OCI-M2 (cell line): ENCODE data around the gene OR2H1.
A peak's percentile ranks its signal among the peaks of the same experiment; 100 is the strongest.

ENCODE experiments used
- DNase-seq: peaks from one replicate; lab custom pipeline; 2025; ENCODE audit not compliant: unreplicated experiment; lab: John Stamatoyannopoulos, UW

Gene OR2H1

DNA sequence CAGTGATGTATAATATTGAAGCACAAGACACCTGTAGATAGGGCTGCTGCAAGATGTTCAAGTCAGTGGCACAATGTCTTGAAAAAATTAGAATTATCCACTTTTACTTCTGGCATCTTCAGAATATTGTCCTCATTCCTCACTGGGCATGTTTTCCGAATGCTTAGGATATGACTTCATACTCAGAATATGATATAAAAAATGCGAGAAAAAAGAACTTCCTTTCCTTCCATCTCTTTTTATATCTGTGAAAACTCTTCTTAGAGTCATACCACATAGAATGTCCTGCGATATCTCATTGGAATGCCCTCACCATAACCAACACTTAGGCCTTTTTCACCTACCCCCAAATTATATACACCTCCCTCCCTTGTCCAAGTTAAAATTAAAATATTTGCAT is 26.2 kb downstream of the OR2H1 start:
- DNase-seq: no peak

DNA sequence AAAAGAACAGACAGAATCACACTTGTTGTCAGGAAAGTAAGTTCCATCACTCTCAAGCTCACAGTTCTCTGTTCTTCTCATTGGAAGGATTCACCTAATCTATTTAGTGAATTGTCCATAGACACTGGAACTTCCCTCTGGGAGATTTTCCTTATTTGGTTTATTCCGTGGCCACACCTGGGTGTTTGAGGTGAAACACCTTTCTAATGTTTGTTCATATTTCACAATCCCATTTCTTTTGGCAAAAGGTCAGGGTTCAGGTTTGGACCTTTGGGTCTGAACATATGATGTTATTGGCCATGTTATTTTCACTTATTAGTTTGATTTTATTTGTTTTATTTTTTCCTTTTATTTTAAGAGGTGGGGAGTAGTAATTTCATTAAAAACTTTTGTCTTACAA is 26.8 kb downstream of the OR2H1 start:
- DNase-seq: no peak

DNA sequence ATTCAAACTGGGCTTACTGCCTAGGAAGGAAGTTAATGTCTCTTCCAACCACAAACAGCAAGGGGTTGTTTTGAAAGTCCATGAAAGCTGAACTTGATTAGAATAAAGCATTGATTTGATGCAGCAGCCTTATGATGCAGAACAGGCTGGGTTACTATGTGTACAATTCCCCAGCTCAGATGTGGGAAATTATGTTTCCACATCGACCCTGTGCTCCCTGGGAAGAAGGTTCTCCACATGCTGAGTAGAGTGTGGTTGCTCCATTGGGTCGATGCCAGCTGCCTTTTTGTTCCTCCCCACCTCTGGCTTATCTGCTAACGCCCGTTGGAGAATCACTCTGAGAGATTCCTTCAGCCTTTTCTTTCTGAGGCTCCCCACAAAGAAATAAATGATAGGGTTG is 29.6 kb downstream of the OR2H1 start:
- DNase-seq: no peak

DNA sequence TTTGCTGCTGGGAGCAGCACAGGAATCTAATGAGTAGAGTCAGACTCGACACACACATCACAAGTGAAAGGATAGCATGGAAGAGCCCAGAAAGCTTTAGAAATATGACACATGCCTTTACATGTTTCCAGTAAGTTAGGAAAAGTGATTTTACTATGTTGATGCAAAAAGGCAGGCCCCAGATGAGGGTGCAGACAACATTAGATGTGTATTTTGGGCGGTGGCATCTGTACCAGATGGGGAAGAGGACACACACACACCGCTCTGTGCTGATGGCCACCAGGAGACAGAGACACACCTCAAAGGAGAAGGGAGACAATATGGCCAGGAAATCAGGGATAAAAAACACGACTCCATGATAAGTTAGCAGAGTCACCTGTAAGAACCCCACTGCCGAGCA is 30.2 kb downstream of the OR2H1 start:
- no peak for DNase-seq

DNA sequence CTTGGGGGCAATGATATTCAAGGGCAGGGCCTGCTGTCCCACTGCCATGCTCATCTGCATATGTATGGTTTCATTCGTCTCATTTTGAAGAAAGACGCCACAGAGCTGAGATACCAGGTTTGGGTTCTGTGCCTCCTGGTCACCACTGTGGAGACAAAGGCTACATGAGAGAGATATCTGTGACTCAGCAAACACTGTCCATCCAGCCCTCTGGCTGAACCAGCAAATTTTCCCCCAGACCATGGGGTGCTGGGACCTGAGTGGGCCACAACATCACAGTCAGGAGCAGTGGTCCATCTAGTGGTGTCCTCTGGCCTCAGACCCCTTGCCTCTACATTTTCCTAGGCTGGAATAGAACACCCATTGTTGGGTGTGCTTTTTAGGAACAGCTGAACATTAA is 30.7 kb downstream of the OR2H1 start, which contains the start of gene MAS1L:
Gene MAS1L, minus strand, starts transcription at position 297 of the 400 bp plus-strand sequence. Its CDS starts 54 bp downstream, at position 243.
- no peak for DNase-seq

DNA sequence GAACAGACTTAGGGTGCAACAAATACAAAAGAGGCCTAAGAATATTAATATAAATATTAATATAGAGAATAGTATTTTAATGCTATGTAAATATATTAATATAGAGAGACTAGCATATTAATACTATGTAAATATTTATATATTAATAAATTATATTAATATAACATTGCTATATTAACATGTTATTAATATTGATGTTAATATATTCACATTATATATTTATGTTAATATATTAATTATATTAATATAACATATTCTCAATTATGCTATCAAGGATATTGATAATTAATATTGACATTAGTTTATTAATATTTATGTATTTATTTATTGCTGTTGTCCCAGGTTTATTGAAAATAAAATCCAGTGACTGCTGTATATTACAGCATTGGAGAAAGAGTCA is 31.9 kb downstream of the OR2H1 start:
- no peak for DNase-seq

DNA sequence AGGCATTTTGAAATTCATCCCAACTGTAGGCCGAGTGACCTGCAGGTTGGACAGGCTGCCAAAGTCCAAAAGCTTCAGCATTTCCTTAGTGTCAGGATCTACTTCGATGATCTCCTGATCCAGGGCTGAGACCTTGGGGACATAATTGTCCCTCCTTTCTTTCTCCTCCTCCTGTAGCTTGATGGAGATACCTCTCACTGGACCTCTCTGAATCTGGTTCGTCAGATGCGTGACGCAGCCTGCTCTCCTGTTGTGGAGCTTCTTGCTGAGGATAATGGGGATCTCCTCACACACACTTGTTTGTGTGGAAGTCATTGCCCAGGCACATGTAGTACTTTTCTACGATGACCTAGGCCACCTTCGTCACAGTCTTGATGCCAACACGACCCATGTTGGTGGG is 32.3 kb downstream of the OR2H1 start:
- DNase-seq: no peak

DNA sequence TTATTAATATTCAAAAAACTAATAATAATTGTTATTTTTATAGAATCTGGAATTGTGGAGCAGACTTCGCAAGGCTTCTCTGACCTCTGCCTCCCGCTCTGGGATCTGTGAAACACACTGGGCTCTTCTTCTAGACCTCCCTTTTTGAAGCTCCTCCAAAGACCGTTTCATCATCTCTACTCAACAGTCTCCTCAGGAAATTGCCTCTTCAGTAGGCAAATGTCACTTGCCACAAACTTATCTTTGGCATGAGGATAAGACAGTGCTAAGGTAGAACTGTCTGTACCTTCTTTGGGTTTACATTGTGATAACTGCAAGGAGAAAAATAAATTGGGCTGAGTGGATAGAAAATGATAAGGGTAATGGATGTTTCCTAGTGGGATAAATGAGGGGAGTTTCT is 33.1 kb downstream of the OR2H1 start:
- no peak for DNase-seq

DNA sequence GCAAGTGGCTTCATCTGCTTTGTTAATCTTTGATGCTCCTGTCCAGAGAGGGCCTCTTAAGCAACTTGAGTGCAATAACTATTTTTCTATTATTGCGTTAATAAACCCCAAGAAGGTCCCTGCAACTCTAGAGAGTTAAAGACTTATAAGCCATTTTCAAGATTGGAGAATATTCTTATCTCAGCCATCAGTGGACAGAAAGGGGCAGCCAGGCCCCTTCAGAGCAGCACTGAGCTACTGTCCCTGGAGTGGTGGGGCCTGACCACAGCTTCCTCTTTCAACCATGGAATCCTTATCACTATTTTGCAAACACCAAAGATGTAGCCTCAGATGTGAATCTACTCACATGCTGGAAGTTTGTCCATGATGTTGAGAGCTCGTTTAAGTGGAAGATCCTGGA is 33.6 kb downstream of the OR2H1 start:
- DNase-seq: peak; percentile 92

DNA sequence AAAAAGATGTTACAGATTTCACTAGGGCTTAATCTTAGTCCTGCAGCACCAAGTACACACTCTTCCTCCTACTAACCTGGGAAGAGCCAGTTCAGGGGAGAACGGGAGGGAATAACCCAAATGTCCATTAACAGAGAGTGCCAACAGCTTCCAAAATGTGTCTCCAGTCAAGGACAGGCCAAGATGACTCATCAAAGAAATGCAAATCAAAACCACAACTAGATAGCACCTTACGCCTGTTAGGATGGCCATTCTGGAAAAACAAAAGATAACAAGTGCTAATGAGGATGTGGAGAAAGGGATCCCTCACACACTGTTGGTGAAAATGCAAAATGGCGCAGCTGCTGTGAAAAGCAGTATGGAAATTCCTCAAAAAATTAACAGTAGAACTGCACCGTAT is 34.6 kb downstream of the OR2H1 start:
- no peak for DNase-seq

DNA sequence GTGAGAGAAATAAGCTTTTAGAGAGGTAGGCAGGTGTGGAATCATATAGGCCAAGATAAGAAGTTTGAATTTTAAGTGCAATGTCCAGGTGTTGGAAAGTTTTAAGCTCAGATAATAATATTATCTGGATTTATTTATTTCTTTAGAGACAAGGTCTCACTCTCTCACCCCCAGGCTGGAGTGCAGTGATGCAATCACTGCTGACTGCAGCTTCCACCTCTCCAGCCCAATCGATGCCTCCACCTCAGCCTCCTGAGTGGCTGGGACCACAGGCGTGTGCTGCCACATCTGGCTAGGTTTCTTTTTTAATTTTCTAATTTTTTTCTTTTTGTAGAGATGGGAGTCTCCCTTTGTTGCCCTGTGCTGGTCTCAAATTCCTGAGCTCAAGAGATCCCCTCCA is 36.3 kb downstream of the OR2H1 start:
- no peak for DNase-seq

DNA sequence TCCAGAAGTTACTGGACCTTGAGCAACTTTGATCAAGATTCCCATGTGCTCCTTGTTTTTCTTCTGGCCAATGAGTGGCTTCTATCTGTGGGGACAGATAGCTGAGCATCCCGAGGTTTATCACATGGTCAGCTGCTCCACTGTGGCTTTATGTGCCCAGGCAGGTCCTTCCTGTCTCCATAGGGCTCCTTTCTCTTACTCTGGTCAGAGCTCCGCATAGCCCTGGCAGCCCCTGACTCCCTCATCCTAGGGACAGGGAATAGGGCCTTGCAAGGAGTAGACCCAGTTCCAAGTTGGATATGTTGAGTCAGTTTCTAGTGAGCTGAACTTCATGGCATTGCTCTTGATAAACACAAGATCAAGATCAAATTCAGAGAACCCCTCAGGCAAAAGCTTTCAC is 37.2 kb downstream of the OR2H1 start:
- no peak for DNase-seq

DNA sequence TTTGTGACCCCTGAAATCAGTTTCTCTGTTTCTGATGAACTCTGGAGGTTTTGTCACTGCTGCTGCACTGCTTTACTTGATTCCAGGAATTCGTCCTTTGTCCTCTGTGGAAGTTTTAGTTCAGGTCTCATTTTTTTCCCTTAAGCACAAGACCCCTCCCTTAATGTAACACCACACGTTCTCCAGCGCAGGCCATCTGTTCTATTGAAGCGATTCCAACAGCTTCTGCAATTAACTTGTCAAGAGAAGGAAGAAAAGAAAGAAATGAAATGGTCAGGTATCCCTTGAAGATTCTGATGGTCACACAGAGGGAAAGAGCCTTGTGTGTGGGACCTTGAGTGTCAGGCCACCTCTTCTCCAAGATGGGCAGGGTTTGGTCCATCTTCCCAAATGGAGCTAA is 38.6 kb downstream of the OR2H1 start:
- no peak for DNase-seq

DNA sequence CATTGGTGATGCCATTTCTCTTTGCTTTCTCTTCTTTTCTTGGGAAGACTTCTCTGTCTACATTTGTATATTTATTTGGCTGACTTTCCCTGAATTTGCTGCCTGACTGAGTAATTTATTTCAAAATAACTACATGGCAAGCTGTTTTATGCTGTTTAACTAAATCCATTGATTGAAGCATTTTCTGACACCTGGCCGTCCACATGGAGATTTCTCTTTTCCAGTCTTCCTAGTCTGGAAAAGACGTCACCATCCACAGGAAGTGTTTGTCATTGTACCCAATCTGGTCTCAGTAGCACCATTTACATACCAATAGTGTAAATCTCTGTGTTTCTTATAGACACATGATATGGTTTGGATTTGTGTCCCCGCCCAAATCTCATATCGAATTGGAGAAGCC is 40.0 kb downstream of the OR2H1 start:
- no peak for DNase-seq

DNA sequence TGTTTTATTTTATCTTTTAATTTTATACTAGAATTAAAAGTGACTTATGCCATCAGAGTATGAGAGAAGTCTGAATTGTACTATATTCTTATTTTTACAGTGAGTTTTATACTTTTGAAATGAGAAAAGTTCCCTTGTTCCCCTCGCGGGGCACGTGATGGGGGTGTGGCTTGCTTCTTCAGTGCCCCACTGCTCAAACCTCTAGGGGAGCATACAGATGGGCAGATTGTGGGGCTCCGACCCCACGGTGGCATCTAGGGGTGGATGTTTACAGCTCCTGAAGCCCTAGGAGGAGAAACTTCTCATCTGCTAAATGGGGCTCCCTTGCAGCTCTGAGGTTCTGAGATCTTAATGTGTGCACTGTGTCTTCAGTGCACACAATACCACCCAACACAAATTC is 42.7 kb downstream of the OR2H1 start:
- DNase-seq: no peak

DNA sequence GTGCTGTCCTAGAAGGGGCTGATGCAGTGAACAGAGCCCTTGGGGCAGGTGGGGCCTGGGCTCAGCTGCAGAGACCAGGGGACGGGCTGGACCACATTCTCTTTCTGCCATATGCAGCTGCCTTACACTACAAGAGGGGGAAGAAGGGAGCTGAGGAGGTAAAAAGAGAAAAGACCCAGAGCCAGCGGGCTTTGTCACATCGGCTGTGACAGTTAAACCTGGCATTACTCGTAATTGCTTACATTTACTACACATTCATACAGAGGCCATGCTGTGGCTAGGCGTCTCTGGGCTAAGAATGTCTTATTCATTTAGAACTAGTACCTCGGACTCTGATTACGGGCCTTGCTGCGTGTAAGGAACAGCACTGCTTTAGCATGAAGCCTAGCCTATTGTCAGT is 43.6 kb downstream of the OR2H1 start:
- DNase-seq: no peak

DNA sequence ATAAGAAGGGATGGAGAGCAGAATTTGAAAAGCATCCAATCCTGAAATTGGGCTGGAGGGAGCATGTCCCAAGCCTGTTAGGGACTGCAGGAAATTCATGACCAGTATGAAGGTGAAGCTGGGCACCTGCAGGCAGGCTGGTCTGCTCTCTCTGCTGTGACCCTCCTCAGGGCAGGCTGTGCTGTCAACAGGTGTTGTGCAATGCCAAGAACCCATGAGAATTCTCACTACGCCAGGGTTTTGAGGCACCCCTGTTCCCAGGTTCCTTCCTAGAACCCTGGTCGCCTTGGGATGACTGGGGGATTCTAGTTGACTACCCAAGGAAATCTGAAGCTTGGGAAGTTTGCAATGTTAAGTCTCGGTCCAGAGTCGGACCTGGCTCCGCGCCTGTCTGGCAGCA is 44.2 kb downstream of the OR2H1 start:
- DNase-seq: no peak

DNA sequence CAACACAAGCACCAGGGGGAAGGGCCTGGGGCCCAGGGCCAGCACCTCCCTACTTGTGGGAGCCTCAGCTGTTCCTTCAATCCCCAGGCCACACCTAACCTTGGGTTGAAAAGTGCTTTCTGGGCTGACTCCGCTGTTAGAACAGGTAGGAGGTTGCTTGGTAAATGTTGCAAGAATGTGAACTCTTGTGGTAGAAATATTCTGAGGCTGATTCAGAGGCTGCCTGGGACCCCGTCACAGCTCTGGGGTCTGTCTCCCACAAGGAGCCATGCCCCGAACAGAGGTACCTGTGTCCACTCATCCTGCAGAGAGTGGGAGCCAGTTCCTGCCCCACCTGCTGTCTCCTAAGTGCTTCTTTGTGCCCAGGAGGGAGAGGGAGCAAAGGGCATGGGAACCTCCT is 45.2 kb downstream of the OR2H1 start:
- DNase-seq: no peak

DNA sequence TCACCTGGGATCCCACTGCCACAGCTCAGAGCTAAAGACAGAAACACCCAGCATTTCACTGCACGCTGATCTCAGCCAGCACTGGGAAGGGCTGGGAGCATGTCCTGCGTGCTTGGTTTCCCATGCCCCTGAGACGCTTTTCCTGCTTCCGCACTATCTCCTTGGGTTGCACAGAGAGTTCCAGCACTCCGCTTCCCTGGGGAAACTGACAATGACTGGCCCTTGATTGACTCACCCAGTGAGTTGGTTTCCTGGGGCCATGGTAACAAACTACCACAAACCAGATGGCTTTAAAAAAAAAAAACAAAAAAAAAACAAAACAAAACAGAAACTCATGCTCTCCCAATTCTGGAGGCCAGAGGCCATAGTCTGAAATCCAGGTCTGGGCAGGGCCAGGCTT is 45.6 kb downstream of the OR2H1 start:
- no peak for DNase-seq

DNA sequence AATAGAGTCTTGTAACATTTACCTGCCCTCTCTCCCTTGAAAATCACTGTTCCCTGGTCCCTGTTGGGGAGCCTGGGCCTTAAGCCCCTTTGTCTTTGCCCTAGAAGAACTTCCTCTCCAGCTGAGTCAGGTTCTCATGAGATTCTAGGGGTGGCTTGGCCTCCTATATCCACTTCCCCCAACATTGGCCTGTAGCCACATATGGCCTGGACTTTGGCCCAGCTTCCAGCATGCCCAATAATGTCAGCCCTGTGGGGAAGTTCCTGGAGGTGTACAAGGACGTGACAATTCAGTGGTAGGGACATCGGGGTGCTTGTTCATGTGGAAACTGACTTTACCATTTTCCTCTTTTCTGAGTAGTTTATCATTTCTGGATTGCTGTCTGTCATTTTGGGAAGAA is 48.0 kb downstream of the OR2H1 start:
- DNase-seq: no peak

DNA sequence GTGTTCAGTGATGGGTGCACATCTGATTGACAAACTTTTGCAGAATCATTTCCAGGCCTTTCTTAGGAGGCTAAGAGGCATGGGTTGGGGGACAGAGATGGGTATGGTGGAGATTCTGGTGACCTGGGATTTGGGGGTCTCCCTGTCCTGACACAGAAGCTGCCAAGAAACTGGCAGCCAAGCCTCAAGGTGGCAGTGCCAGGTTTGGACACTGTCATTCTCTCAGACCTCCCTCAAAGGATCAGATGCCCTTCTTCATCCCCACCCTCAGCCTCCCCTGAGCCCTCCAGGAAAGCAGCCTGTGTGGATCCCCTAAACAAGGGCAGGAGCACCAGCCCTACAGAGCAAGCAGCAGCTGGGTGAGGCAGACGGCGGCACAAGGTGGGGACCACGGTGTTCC is 48.9 kb downstream of the OR2H1 start:
- no peak for DNase-seq

DNA sequence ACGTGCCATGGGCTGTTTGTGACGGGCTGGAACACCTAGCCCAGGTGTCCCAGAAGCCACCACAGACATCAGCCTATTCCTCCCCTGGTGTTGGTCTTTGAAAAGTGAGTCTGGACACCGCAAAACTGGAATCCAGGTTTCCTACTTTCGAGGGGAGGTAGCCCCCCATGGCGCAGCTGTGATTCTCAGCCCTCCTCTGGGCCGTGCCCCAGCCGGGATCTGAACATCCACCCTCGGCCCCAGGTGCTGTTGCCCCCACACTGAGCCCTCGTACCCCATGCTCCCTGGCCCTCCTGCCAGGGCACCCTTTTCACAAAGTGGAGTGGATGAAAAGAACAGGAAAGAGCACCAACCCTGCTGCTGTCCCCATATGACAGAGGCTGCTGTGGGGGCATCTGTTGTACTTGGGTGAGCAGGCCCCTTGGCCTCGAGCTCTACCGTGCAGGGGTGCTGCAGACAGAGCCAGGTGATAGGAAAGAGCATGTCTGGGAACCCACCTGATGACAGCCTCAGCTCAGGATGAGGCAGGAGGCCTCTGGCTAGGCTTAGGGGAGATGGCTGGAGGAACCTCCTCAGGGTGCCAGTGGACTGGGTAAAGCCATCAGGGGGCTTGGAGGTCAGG is 49.6 kb downstream of the OR2H1 start:
- no peak for DNase-seq

DNA sequence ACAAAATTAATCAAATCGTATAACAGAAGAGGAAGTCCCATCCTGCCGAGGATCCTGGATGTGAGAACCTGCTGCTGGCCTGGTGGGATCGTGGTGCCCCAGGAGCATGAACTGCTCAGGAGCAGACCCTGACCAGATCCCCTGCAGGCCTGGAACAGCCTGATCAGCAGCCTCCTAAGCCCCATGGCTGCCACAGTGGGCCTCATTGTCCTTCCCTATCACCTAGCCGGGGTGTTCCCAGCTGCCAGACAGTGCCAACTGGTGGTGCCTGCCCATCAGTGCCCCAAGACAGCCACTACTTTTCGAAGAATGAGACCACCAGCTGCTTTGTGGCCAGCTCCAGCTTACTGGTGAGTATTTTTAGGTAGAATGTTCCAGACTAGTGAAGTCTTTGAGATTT is 50.4 kb downstream of the OR2H1 start:
- no peak for DNase-seq

DNA sequence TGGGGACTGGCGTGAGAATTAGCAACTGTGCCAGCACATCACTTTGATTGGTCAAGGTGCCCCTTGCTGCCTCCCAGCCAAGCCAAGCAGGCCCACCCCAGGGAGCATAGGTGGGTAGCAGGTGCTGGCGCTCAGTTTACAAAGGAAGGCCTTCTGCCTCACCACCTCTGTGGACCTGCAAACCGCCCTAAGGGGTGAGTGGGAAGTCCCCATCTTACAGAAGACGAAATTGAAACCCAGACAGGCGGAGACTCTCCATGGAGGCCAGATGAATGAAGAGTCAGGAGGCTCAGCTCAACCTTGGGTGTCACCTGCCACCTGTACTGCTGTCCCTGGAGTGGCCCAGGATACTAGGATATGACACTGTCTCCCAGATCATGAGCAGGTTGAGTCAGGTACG is 52.3 kb downstream of the OR2H1 start:
- no peak for DNase-seq
